Dedifferentiated amniotic fluid mesenchymal stem cell (primary cell): Measurements from ENCODE around the gene SETD4.

ENCODE experiments used
- DNase-seq: peaks from one replicate; pipeline ENCODE4 v3.0.0-alpha.2; 2016; ENCODE audit errors: extremely low spot score

Gene SETD4

DNA sequence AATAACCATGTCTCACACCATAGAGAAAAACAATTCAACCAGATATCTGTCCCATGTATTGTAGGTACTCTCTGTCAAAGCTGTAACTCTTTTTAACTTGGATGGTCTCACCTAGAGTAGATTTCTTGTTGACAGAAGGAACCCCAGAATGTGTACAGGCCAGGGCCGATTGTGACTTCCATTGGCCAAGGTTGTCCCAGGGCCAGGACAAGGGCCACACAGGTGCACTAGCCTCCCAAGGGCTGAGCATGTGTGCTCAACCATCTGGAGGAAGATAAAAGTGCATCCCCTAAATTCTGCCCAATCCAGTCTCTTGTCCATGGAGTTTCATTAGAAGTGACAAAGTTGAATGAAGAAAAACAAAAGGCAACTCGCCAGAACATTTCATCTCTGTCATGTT lies 51.8 kb downstream of the SETD4 start:
- no peak for DNase-seq

GRCh38 chr21:36005879-36006400 lies 54.4 kb downstream of the SETD4 start:
- no peak for DNase-seq

- no peak for DNase-seq
These were observed 55.3 kb downstream of the SETD4 start for GRCh38 chr21:36005018-36005417.

GRCh38 chr21:36004441-36004840 lies 55.9 kb downstream of the SETD4 start:
- no peak for DNase-seq

DNA sequence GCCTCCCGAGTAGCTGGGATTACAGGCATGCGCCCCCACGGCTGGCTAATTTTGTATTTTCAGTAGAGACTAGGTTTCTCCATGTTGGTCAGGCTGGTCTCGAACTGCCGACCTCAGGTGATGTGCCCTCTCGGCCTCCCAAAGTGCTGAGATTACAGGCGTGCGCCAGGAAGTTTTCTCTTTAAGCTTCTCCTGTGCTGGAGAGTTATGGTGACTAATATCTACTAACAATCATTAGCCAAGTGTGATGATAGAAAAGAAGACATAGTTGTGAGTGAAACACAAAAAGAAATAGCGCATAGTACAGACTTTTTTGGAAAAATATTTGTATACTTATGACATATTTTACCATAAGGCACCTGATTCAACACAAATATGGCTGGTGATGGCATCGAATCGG lies 56.5 kb downstream of the SETD4 start:
- DNase-seq: no peak

GRCh38 chr21:35996217-35996616 lies 64.1 kb downstream of the SETD4 start:
- no peak for DNase-seq

DNA sequence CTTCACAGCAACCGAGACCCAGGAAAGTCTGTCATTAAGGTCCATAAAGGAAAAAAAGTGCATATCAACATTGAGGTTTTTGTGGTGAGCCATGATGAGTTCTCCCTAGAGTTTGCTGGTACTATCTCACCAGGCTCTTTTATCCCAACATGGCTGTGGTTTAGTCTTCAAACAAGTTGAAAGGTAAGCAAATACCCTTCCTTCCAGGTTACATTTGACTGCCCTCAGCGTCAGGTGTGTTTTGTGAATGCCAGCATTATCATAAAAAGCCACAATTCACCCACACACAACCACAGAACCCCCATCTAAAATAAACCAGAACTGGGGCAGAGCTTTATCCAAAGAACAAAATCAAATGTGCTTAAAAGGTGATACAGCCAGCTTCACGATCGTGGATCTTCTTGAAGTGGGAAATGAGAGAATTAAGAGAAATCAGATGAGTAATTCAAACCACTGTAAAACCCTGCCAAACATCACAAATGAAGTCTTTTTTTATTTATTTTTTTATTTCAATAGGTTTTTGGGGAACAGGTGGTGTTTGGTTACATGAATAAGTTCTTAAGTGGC lies 64.7 kb downstream of the SETD4 start:
- DNase-seq: no peak

- no peak for DNase-seq
These were observed 65.7 kb downstream of the SETD4 start for GRCh38 chr21:35994613-35995012.

GRCh38 chr21:35993875-35994490 lies 66.3 kb downstream of the SETD4 start:
- DNase-seq: no peak

DNA sequence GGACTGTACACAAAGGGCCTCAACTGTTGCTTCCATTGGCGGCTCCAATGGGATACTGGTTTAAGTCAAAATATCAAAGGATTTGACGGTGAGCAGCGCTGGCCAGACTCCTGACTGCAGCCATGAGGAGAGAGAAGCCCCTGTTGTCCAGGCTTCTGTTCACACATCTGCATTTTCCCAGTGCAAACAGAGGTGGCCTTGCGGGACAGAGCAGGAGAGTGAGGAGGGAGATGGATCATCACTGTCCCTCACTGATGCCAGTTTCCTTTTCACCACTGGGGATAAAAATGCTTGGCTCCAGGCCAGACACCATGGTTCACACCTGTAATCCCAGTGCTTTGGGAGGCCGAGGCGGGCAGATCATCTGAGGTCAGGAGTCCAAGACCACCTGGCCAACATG lies 69.2 kb downstream of the SETD4 start:
- no peak for DNase-seq

GRCh38 chr21:35990609-35991008 lies 69.7 kb downstream of the SETD4 start:
- no peak for DNase-seq

DNA sequence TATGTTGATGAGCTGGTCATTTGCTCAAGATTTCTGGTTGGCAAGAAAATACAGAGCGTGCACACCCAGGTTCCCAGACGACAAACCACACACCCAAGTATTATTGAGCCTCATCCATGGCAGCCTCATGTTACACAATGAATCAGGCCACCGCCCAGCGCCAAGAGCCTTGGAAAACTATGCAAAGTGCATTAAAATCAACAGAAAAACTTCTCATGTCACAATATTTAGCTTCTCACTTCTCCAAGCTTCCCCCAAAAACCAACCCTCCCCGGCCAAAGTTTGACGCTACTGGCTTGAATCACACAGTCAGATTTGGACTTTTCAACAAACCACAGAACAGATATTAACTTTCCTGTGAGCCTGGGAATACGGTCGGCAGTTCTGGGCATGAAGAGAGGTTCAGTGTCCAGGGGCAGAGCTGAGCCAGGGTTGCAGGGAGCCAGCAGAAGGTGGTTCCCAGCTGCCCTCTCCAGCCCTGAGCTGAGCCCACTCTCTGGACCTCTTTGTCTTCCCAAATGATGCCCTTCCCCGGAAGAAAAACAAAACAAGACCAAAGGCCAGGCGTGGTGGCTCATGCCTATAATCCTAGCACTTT lies 71.1 kb downstream of the SETD4 start:
- DNase-seq: no peak

DNA sequence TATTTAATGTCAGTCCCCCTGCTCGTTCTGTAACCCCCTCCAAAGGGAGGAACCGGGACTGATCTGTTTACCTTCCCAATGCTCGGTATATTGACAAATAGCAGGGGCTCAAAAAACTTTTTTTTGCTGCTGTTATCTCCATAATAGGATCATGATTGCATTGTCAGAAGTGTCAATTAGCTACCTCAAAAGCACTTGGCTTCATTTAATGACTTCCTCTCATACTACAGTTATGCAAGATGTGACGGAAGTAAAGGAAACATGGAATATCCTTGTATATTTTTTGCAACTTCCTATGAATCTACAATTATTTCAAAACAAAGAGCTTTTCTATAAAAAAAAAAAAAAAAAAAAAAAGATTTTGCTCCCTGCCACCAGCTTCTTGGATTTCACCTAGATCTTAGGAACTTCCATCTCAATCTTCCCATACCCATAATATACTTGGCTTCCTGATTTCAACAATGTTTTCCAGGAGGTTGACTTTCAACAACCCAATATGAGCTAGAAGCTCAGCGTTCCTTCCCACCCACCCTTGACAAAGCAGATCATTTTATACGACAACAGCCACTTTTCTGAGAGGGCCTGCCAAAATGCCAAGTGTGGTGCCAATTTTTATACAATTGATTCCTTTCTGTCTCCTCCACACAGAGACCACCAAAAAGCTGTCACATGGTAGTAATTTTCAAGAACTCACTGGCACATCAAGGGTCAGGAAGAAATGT lies 71.7 kb downstream of the SETD4 start:
- DNase-seq: no peak

GRCh38 chr21:35987475-35987874 lies 72.9 kb downstream of the SETD4 start:
- no peak for DNase-seq

GRCh38 chr21:35984654-35985361 lies 75.5 kb downstream of the SETD4 start:
- no peak for DNase-seq
